ENCODE measurements around the gene PHYHD1.

- no peak for TF ChIP-seq CTCF (IDR thresholded peaks at IDR 0.05)
- no peak for TF ChIP-seq POLR2AphosphoS5 (IDR thresholded peaks at IDR 0.05)
Observed at GRCh38 chr9:128916204-128916603, 4.6 kb upstream of the PHYHD1 start.
